Caco-2 (cell line): ENCODE data around the gene ZKSCAN3. TPM values are rescaled to one million over a fixed set of nuclear protein-coding genes. Genes with fewer than 3 reads are reported as not detected.
"Not testable (repeated sequence)": the region's sequence is repeated elsewhere in the genome, so short reads cannot be mapped to it uniquely, and the experiment has no call there.

Experiments
- BruUV-seq: library from RNA; stranded (reverse); fragments of 400-500 nt; replicated peaks from 2 replicates; lab custom pipeline; 2021; lab: Mats Ljungman, UMichigan
- CTCF ChIA-PET: fragments of 300-600 bp; sonication (Branson Sonifier 250); formaldehyde crosslinking; loops from one replicate; lab custom pipeline; 2022; ENCODE audit warnings: antibody characterized with exemption; lab: Charles Lee
- POLR2A ChIA-PET: fragments of 300-600 bp; sonication (Branson Sonifier 250); formaldehyde crosslinking; loops from one replicate; lab custom pipeline; 2022; ENCODE audit warnings: antibody characterized with exemption; lab: Charles Lee
- DNase-seq, 2 experiments: peaks; one replicate each; pipeline versions ENCODE4 v3.0.0 to v3.0.0-alpha.2; 2020 to 2022
- H3K27me3 ChIP-seq: replicated peaks from 2 replicates; pipeline ENCODE4 v1.6.0; 2011; ENCODE audit warnings: low read length; ENCODE audit not compliant: control insufficient read depth, insufficient read depth
- H3K36me3 ChIP-seq: 2 replicates; pipeline ENCODE4 v1.5.1; 2011; ENCODE audit warnings: low read length; ENCODE audit not compliant: control insufficient read depth, insufficient read depth
- H3K4me1 ChIP-seq: fragments of 250-450 bp; sonication (Bioruptor Pico); 2 replicates; pipeline ENCODE4 v1.5.1; 2020; ENCODE audit warnings: mild to moderate bottlenecking
- H3K4me3 ChIP-seq: 2 replicates; pipeline ENCODE4 v1.5.1; 2011; ENCODE audit warnings: low read depth, mild to moderate bottlenecking, control low read depth, low read length
- H3K9me3 ChIP-seq: fragments of 250-450 bp; sonication (Bioruptor Pico); 2 replicates; pipeline ENCODE4 v1.5.1; 2020; ENCODE audit warnings: mild to moderate bottlenecking, moderate library complexity
- H3K27ac Mint-ChIP-seq: one replicate; pipeline ENCODE4 v1.8.0; 2022; ENCODE audit warnings: mixed read lengths; ENCODE audit not compliant: unreplicated experiment
- H3K27me3 Mint-ChIP-seq: one replicate; pipeline ENCODE4 v1.8.0; 2022; ENCODE audit warnings: mixed read lengths; ENCODE audit not compliant: insufficient read depth, unreplicated experiment
- H3K36me3 Mint-ChIP-seq: one replicate; pipeline ENCODE4 v1.8.0; 2022; ENCODE audit warnings: mild to moderate bottlenecking, mixed read lengths; ENCODE audit not compliant: insufficient read depth, unreplicated experiment
- H3K4me1 Mint-ChIP-seq: one replicate; pipeline ENCODE4 v1.8.0; 2022; ENCODE audit warnings: low read depth, mixed read lengths; ENCODE audit not compliant: unreplicated experiment
- H3K4me3 Mint-ChIP-seq: one replicate; pipeline ENCODE4 v1.8.0; 2022; ENCODE audit warnings: mild to moderate bottlenecking, moderate library complexity, mixed read lengths; ENCODE audit not compliant: unreplicated experiment
- H3K9me3 Mint-ChIP-seq: one replicate; pipeline ENCODE4 v1.8.0; 2022; ENCODE audit warnings: mixed read lengths; ENCODE audit not compliant: unreplicated experiment
- intact Hi-C: fragments of 100-400 bp; cut with micrococcal nuclease; formaldehyde crosslinking; loops from one replicate; pipeline ENCODE4 v1.10.0; 2022; ENCODE audit not compliant: unreplicated experiment
- total RNA-seq: library from RNA; stranded (reverse); gene quantifications from 2 replicates; pipeline ENCODE4 v1.2.3, GENCODE V29; 2022
- TF ChIP-seq, protein P1 (sequence below), 2 experiments: fragments of 200-600 bp in 1 of 2; IDR thresholded peaks; 1 replicate in 1 of 2; 2 replicates in 1 of 2; pipeline versions ENCODE4 v1.5.1 to v1.8.0; 2011 to 2022; ENCODE audit warnings: antibody characterized with exemption in 1 of 2, control low read depth in 1 of 2, inconsistent platforms in 1 of 2, low read depth in 1 of 2, low read length in 1 of 2, mild to moderate bottlenecking in 1 of 2, moderate library complexity in 1 of 2; ENCODE audit not compliant: insufficient read depth in 1 of 2, severe bottlenecking in 1 of 2, unreplicated experiment in 1 of 2

ZKSCAN3 gene
- total RNA-seq, 1 experiment from 2014 or later = 4.3 TPM

DNA sequence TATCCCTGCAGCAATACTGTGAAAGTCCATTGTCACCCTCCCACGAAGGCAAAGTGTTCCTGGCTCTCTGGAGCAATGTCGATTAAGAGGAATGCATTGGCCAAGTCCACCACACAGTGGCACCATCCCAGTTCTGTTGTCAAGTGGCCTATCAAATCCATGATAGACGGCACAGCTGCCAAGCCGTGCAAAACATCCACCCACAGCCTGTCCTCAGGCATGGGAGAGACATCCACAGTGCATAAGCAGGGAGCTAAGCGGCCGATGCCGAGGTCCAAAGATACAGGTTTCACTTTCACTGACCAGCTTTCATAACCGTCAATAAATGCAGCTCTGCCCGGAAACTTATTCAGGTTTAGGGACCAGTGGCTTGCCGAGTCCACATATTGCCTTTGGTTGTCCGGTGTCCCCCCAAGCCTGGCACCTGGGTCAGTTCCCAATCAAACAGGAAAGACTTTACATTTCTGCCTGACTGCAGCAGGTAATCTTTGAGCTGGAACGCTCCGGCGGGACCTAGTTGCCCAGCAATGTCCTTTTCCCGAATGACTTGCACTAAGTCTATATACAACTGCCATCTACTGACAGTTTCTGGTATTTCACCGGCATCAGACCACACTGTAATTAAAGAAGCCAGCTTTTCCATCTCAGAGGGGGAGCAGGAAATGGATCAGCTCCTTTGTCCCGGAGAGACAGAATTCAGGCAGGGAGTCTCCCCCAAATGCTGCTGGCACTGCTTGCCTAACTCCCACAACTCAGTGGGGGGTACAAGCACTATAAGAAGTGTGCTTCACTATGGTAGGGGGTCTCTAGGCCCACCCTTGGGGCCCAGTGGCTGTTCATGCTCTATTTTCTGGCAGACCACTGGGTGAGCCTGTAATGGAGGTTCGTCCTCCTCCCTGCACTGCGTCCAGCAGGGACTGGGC lies 6.3 kb downstream of the ZKSCAN3 start:
- Mint-ChIP-seq H3K27ac (no peak overlapping the region), H3K4me1 (no peaks in the 10 kb centered on the region), H3K36me3 (no peaks in the 10 kb centered on the region), H3K9me3 (no peaks in the 10 kb centered on the region), H3K4me3 (peak overlapping the region; percentile 71), H3K27me3 (no peaks in the 10 kb centered on the region)
- intact Hi-C loops = loop anchor here (1.0 to 2.0 kb wide), 5 partner anchors 27 to 453 kb away; partner anchors contain the start of genes ZSCAN26 and ZSCAN9
- ChIA-PET POLR2A (interaction anchor here (0.8 to 1.3 kb wide), 5 partner anchors 21 to 463 kb away, joined by 3 to 11 read pairs (median 5); partner anchors contain the start of genes PGBD1, ZKSCAN8 and ZSCAN31), CTCF (interaction anchor here (0.6 to 2.4 kb wide), 16 partner anchors 11 to 251 kb away, joined by 3 to 26 read pairs (median 6); partner anchors contain the start of genes PGBD1, ZKSCAN4, ZKSCAN8 and ZSCAN26)
- no peaks in the 10 kb centered on the region for H3K36me3 ChIP-seq
- DNase-seq = peak; percentile 66 to 77
- no peaks in the 10 kb centered on the region for H3K9me3 ChIP-seq
- TF ChIP-seq, protein P1, sequence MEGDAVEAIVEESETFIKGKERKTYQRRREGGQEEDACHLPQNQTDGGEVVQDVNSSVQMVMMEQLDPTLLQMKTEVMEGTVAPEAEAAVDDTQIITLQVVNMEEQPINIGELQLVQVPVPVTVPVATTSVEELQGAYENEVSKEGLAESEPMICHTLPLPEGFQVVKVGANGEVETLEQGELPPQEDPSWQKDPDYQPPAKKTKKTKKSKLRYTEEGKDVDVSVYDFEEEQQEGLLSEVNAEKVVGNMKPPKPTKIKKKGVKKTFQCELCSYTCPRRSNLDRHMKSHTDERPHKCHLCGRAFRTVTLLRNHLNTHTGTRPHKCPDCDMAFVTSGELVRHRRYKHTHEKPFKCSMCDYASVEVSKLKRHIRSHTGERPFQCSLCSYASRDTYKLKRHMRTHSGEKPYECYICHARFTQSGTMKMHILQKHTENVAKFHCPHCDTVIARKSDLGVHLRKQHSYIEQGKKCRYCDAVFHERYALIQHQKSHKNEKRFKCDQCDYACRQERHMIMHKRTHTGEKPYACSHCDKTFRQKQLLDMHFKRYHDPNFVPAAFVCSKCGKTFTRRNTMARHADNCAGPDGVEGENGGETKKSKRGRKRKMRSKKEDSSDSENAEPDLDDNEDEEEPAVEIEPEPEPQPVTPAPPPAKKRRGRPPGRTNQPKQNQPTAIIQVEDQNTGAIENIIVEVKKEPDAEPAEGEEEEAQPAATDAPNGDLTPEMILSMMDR (IDR thresholded peaks at IDR 0.05; ENCODE audit: insufficient read depth in 1 of 2, low read depth in 1 of 2, low read length in 1 of 2, severe bottlenecking in 1 of 2, unreplicated experiment in 1 of 2) = peak; percentile 68 to 70
- 0 out of 2 replicates have a peak, but pooled peaks cover 16% of the 10 kb centered on the region for H3K4me1 ChIP-seq
- BruUV-seq = no TSS peak
- no peaks in the 10 kb centered on the region for H3K27me3 ChIP-seq
- peak overlapping the region; percentile 44 for H3K4me3 ChIP-seq

GRCh38 chr6:28356666-28357020 lies 6.9 kb downstream of the ZKSCAN3 start:
- Mint-ChIP-seq H3K27me3 (no peaks in the 10 kb centered on the region), H3K4me3 (no peak overlapping the region), H3K9me3 (no peaks in the 10 kb centered on the region), H3K4me1 (no peaks in the 10 kb centered on the region), H3K36me3 (no peaks in the 10 kb centered on the region), H3K27ac (no peak overlapping the region)
- DNase-seq = no peak
- ChIA-PET CTCF (interaction anchor here (0.5 to 2.4 kb wide), 16 partner anchors 11 to 252 kb away, joined by 3 to 26 read pairs (median 6); partner anchors contain the start of genes PGBD1, ZKSCAN8, ZSCAN26 and ZSCAN31), POLR2A (interaction anchor here (0.8 to 1.3 kb wide), 4 partner anchors 21 to 463 kb away, joined by 4 to 11 read pairs (median 6); partner anchors contain the start of genes ZKSCAN8 and ZSCAN31)
- Histone ChIP-seq H3K4me1 (0 out of 2 replicates have a peak, but pooled peaks cover 14% of the 10 kb centered on the region), H3K27me3 (no peaks in the 10 kb centered on the region), H3K4me3 (no peak overlapping the region), H3K36me3 (no peaks in the 10 kb centered on the region), H3K9me3 (no peaks in the 10 kb centered on the region)
- TF ChIP-seq, protein P1 (IDR thresholded peaks at IDR 0.05; ENCODE audit: insufficient read depth in 1 of 2, low read depth in 1 of 2, low read length in 1 of 2, severe bottlenecking in 1 of 2, unreplicated experiment in 1 of 2) = no peak
- intact Hi-C loops = loop anchor here (1.0 to 2.0 kb wide), 5 partner anchors 26 to 454 kb away; partner anchors contain the start of genes ZSCAN26 and ZSCAN9
- BruUV-seq = no TSS peak

DNA sequence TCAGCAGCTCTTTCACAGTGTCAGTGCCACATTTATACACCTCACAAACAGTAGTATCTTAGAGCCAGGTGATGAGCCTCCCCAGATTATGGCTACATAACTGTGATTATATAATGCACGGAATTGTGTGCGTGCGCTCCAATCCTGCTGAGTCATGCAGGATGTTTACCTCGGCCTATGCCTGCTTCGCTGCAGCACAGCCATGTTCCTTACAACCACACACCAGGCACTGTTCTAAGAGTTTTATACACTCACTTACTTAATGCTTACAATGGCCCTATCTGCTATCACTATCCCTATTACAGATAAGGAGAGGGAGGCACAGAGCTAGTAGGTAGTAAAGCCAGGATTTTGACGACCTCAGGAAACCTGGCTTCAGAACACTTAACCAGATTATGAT lies 7.3 kb downstream of the ZKSCAN3 start:
- TF ChIP-seq, protein P1 (IDR thresholded peaks at IDR 0.05; ENCODE audit: insufficient read depth in 1 of 2, low read depth in 1 of 2, low read length in 1 of 2, severe bottlenecking in 1 of 2, unreplicated experiment in 1 of 2) = no peak
- no TSS peak for BruUV-seq
- Mint-ChIP-seq H3K4me3 (no peak overlapping the region), H3K9me3 (no peaks in the 10 kb centered on the region), H3K27ac (no peak overlapping the region), H3K36me3 (no peaks in the 10 kb centered on the region), H3K27me3 (no peaks in the 10 kb centered on the region), H3K4me1 (no peaks in the 10 kb centered on the region)
- H3K4me1 ChIP-seq = 0 out of 2 replicates have a peak, but pooled peaks cover 14% of the 10 kb centered on the region
- DNase-seq = no peak
- ChIA-PET CTCF (interaction anchor here (0.5 to 2.4 kb wide), 4 partner anchors 10 to 216 kb away, joined by 3 to 26 read pairs (median 9); partner anchors contain the start of genes PGBD1 and ZKSCAN8), POLR2A (no interaction called here)
- no peaks in the 10 kb centered on the region for H3K27me3 ChIP-seq
- intact Hi-C loops = loop anchor here (2.0 kb wide), 2 partner anchors 26 to 454 kb away; no protein-coding TSS in a partner anchor
- no peaks in the 10 kb centered on the region for H3K36me3 ChIP-seq
- H3K9me3 ChIP-seq = no peaks in the 10 kb centered on the region
- no peak overlapping the region for H3K4me3 ChIP-seq

GRCh38 chr6:28359562-28359961 lies 9.8 kb downstream of the ZKSCAN3 start:
- H3K9me3 ChIP-seq, H3K27me3 Mint-ChIP-seq, H3K36me3 ChIP-seq, H3K4me3 ChIP-seq, H3K27ac Mint-ChIP-seq, intact Hi-C loops, H3K4me1 Mint-ChIP-seq, POLR2A ChIA-PET, H3K9me3 Mint-ChIP-seq, H3K27me3 ChIP-seq, H3K36me3 Mint-ChIP-seq, DNase-seq, H3K4me3 Mint-ChIP-seq, CTCF ChIA-PET, BruUV-seq: not testable (repeated sequence)
- 0 out of 2 replicates have a peak, but pooled peaks cover 14% of the 10 kb centered on the region for H3K4me1 ChIP-seq
